ENCODE results near the gene USP44. TPM values are rescaled to one million over a fixed set of nuclear protein-coding genes. Genes with fewer than 3 reads are reported as not detected.
"Not testable (repeated sequence)": the region's sequence is repeated elsewhere in the genome, so short reads cannot be mapped to it uniquely, and the experiment has no call there.

The USP44 gene
- total RNA-seq: 3.8 and 4.5 TPM in 2 replicates

- intact Hi-C loops (cut with micrococcal nuclease): no loop called here
- Mint-ChIP-seq H3K4me1 (peaks cover 47% of the 10 kb centered on the region), H3K9me3 (peaks cover 7% of the 10 kb centered on the region), H3K36me3 (ENCODE audit: low read depth) (peaks cover 2% of the 10 kb centered on the region), H3K4me3 (peak within 1 kb of the TSS; percentile 81), H3K27ac (peak within 1 kb of the TSS; percentile 87), H3K27me3 (peaks cover 19% of the 10 kb centered on the region)
- DNase-seq: peak; percentile 64
These were observed at the start of gene USP44 for GRCh38 chr12:95551305-95551704. Gene USP44 (minus strand): TSS chr12:95551476. CDS start chr12:95534256, 17,220 bp downstream.

- intact Hi-C loops (cut with micrococcal nuclease): no loop called here
- Mint-ChIP-seq H3K27me3 (peaks cover 2% of the 10 kb centered on the region), H3K27ac (no peak overlapping the region), H3K4me1 (no peaks in the 10 kb centered on the region), H3K9me3 (no peaks in the 10 kb centered on the region), H3K4me3 (no peak overlapping the region), H3K36me3 (ENCODE audit: low read depth) (no peaks in the 10 kb centered on the region)
- no peak for DNase-seq
These were observed 49.3 kb upstream of the USP44 start for GRCh38 chr12:95600567-95600966.

- H3K4me3 Mint-ChIP-seq: no peak overlapping the region
- no peaks in the 10 kb centered on the region for H3K36me3 Mint-ChIP-seq (ENCODE audit: low read depth)
- H3K9me3 Mint-ChIP-seq: no peaks in the 10 kb centered on the region
- peaks cover 2% of the 10 kb centered on the region for H3K27me3 Mint-ChIP-seq
- H3K4me1 Mint-ChIP-seq: no peaks in the 10 kb centered on the region
- DNase-seq: no peak
- no peak overlapping the region for H3K27ac Mint-ChIP-seq
- intact Hi-C loops (cut with micrococcal nuclease): no loop called here
These were observed 48.6 kb upstream of the USP44 start for GRCh38 chr12:95599880-95600279.

GRCh38 chr12:95594136-95594535 lies 42.9 kb upstream of the USP44 start:
- H3K4me3 Mint-ChIP-seq: no peak overlapping the region

GRCh38 chr12:95593266-95593871 lies 42.1 kb upstream of the USP44 start:
- H3K27ac Mint-ChIP-seq: no peak overlapping the region
- no peaks in the 10 kb centered on the region for H3K36me3 Mint-ChIP-seq (ENCODE audit: low read depth)
- DNase-seq: no peak
- intact Hi-C loops (cut with micrococcal nuclease): no loop called here
- H3K4me3 Mint-ChIP-seq: no peak overlapping the region
- peaks cover 2% of the 10 kb centered on the region for H3K27me3 Mint-ChIP-seq
- no peaks in the 10 kb centered on the region for H3K4me1 Mint-ChIP-seq
- H3K9me3 Mint-ChIP-seq: no peaks in the 10 kb centered on the region

More at GRCh38 chr12:95594136-95594535, 42.9 kb upstream of the USP44 start:
- Mint-ChIP-seq H3K27me3 (peaks cover 2% of the 10 kb centered on the region), H3K4me1 (no peaks in the 10 kb centered on the region), H3K36me3 (ENCODE audit: low read depth) (no peaks in the 10 kb centered on the region), H3K27ac (no peak overlapping the region), H3K9me3 (no peaks in the 10 kb centered on the region)
- no peak for DNase-seq
- intact Hi-C loops (cut with micrococcal nuclease): no loop called here

- Mint-ChIP-seq H3K4me1 (no peaks in the 10 kb centered on the region), H3K36me3 (ENCODE audit: low read depth) (no peaks in the 10 kb centered on the region), H3K9me3 (no peaks in the 10 kb centered on the region), H3K27ac (no peak overlapping the region), H3K4me3 (no peak overlapping the region), H3K27me3 (peaks cover 4% of the 10 kb centered on the region)
- intact Hi-C loops (cut with micrococcal nuclease): no loop called here
- no peak for DNase-seq
These were observed 40.5 kb upstream of the USP44 start for GRCh38 chr12:95591731-95592130.

GRCh38 chr12:95590775-95591174 lies 39.5 kb upstream of the USP44 start:
- Mint-ChIP-seq H3K4me3 (no peak overlapping the region), H3K9me3 (no peaks in the 10 kb centered on the region), H3K27me3 (peaks cover 4% of the 10 kb centered on the region), H3K36me3 (ENCODE audit: low read depth) (no peaks in the 10 kb centered on the region), H3K4me1 (no peaks in the 10 kb centered on the region), H3K27ac (no peak overlapping the region)
- no peak for DNase-seq
- intact Hi-C loops (cut with micrococcal nuclease): no loop called here

GRCh38 chr12:95583933-95584332 lies 32.7 kb upstream of the USP44 start:
- Mint-ChIP-seq H3K27me3 (peaks cover 8% of the 10 kb centered on the region), H3K27ac (no peak overlapping the region), H3K9me3 (no peaks in the 10 kb centered on the region), H3K36me3 (ENCODE audit: low read depth) (no peaks in the 10 kb centered on the region), H3K4me1 (no peaks in the 10 kb centered on the region), H3K4me3 (no peak overlapping the region)
- DNase-seq: no peak
- intact Hi-C loops (cut with micrococcal nuclease): no loop called here

- H3K27ac Mint-ChIP-seq: no peak overlapping the region
- peaks cover 12% of the 10 kb centered on the region for H3K27me3 Mint-ChIP-seq
- H3K36me3 Mint-ChIP-seq (ENCODE audit: low read depth): no peaks in the 10 kb centered on the region
- no peaks in the 10 kb centered on the region for H3K4me1 Mint-ChIP-seq
- no peaks in the 10 kb centered on the region for H3K9me3 Mint-ChIP-seq
- no peak overlapping the region for H3K4me3 Mint-ChIP-seq
- no peak for DNase-seq
- intact Hi-C loops (cut with micrococcal nuclease): no loop called here
These were observed 31.2 kb upstream of the USP44 start for GRCh38 chr12:95582230-95583058.

- Mint-ChIP-seq H3K4me3 (no peak overlapping the region), H3K36me3 (ENCODE audit: low read depth) (no peaks in the 10 kb centered on the region), H3K9me3 (no peaks in the 10 kb centered on the region), H3K27ac (no peak overlapping the region), H3K27me3 (peaks cover 7% of the 10 kb centered on the region), H3K4me1 (peaks cover 2% of the 10 kb centered on the region)
- DNase-seq: no peak
- intact Hi-C loops (cut with micrococcal nuclease): no loop called here
These were observed 26.5 kb upstream of the USP44 start for GRCh38 chr12:95577820-95578219.

GRCh38 chr12:95574799-95575452 lies 23.6 kb upstream of the USP44 start:
- Mint-ChIP-seq H3K27ac (no peak overlapping the region), H3K27me3 (peaks cover 7% of the 10 kb centered on the region), H3K4me1 (peaks cover 2% of the 10 kb centered on the region), H3K9me3 (no peaks in the 10 kb centered on the region), H3K4me3 (no peak overlapping the region), H3K36me3 (ENCODE audit: low read depth) (no peaks in the 10 kb centered on the region)
- no peak for DNase-seq
- intact Hi-C loops (cut with micrococcal nuclease): no loop called here

GRCh38 chr12:95573951-95574576 lies 22.8 kb upstream of the USP44 start:
- Mint-ChIP-seq H3K9me3 (no peaks in the 10 kb centered on the region), H3K27ac (no peak overlapping the region), H3K27me3 (peaks cover 7% of the 10 kb centered on the region), H3K4me1 (peaks cover 2% of the 10 kb centered on the region), H3K4me3 (no peak overlapping the region), H3K36me3 (ENCODE audit: low read depth) (no peaks in the 10 kb centered on the region)
- no peak for DNase-seq
- intact Hi-C loops (cut with micrococcal nuclease): no loop called here

GRCh38 chr12:95571369-95571768 lies 20.1 kb upstream of the USP44 start:
- DNase-seq: no peak
- no peak overlapping the region for H3K27ac Mint-ChIP-seq
- intact Hi-C loops (cut with micrococcal nuclease): no loop called here
- peaks cover 3% of the 10 kb centered on the region for H3K4me1 Mint-ChIP-seq
- no peak overlapping the region for H3K4me3 Mint-ChIP-seq
- H3K27me3 Mint-ChIP-seq: no peaks in the 10 kb centered on the region
- H3K36me3 Mint-ChIP-seq (ENCODE audit: low read depth): no peaks in the 10 kb centered on the region
- H3K9me3 Mint-ChIP-seq: no peaks in the 10 kb centered on the region

GRCh38 chr12:95568045-95568444 lies 16.8 kb upstream of the USP44 start:
- DNase-seq; H3K27me3 Mint-ChIP-seq; intact Hi-C loops (cut with micrococcal nuclease); H3K4me1 Mint-ChIP-seq; H3K27ac Mint-ChIP-seq; H3K9me3 Mint-ChIP-seq; H3K36me3 Mint-ChIP-seq (ENCODE audit: low read depth); H3K4me3 Mint-ChIP-seq: not testable (repeated sequence)
